GM21390 (cell line): ENCODE measurements around the gene PLIN3.
"Not testable (repeated sequence)": the region's sequence is repeated elsewhere in the genome, so short reads cannot be mapped to it uniquely, and the experiment has no call there.

Experiments
- ATAC-seq: cut with Tn5 transposase; IDR thresholded peaks from one replicate; pipeline ENCODE4 v1.9.1; 2021; ENCODE audit not compliant: unreplicated experiment

PLIN3 gene

GRCh38 chr19:4891066-4891465 lies 23.6 kb upstream of the PLIN3 start:
- ATAC-seq, result no peak

GRCh38 chr19:4889034-4889815 lies 21.8 kb upstream of the PLIN3 start:
- no peak for ATAC-seq

GRCh38 chr19:4887803-4888202 lies 20.3 kb upstream of the PLIN3 start:
- ATAC-seq, result not testable (repeated sequence)

GRCh38 chr19:4884993-4885392 lies 17.5 kb upstream of the PLIN3 start:
- not testable (repeated sequence) for ATAC-seq

- ATAC-seq, result not testable (repeated sequence)
Observed at GRCh38 chr19:4882874-4883273, 15.4 kb upstream of the PLIN3 start.

- no peak for ATAC-seq
Observed at GRCh38 chr19:4879041-4879440, 11.6 kb upstream of the PLIN3 start.

- ATAC-seq, result no peak
Observed at GRCh38 chr19:4878491-4878968, 11.1 kb upstream of the PLIN3 start.

- ATAC-seq, result no peak
Observed at GRCh38 chr19:4877753-4878490, 10.5 kb upstream of the PLIN3 start.

- ATAC-seq, result no peak
Observed at GRCh38 chr19:4873930-4874329, 6.5 kb upstream of the PLIN3 start.

GRCh38 chr19:4871711-4872110 lies 4.2 kb upstream of the PLIN3 start:
- ATAC-seq, result no peak

GRCh38 chr19:4870025-4870700 lies 2.7 kb upstream of the PLIN3 start:
- ATAC-seq, result no peak

- no peak for ATAC-seq
Observed at GRCh38 chr19:4868286-4868834, 893 bp upstream of the PLIN3 start.

GRCh38 chr19:4866595-4867424 lies 657 bp downstream of the PLIN3 start:
- no peak for ATAC-seq

GRCh38 chr19:4861147-4861546 lies 6.3 kb downstream of the PLIN3 start:
- ATAC-seq, result no peak

GRCh38 chr19:4859697-4860096 lies 7.8 kb downstream of the PLIN3 start:
- no peak for ATAC-seq

- not testable (repeated sequence) for ATAC-seq
Observed at GRCh38 chr19:4856468-4856867, 11.0 kb downstream of the PLIN3 start.

GRCh38 chr19:4853506-4853905 lies 14.0 kb downstream of the PLIN3 start:
- not testable (repeated sequence) for ATAC-seq

GRCh38 chr19:4852484-4852883 lies 15.0 kb downstream of the PLIN3 start:
- ATAC-seq, result no peak

GRCh38 chr19:4851551-4852290 lies 15.7 kb downstream of the PLIN3 start:
- no peak for ATAC-seq

GRCh38 chr19:4849019-4849418 lies 18.4 kb downstream of the PLIN3 start:
- ATAC-seq, result no peak
